Measurements from ENCODE around the gene MDH2.
"Not testable (repeated sequence)": the region's sequence is repeated elsewhere in the genome, so short reads cannot be mapped to it uniquely, and the experiment has no call there.

Gene MDH2

GRCh38 chr7:76011442-76011861 is 36.5 kb upstream of the MDH2 start:
- TF ChIP-seq TOX (CRISPR knock-in tag; IDR thresholded peaks at IDR 0.05; ENCODE audit: borderline replicate concordance) (no peak), PATZ1 (CRISPR knock-in tag; IDR thresholded peaks at IDR 0.05; ENCODE audit: borderline replicate concordance) (no peak), TSHZ2 (CRISPR knock-in tag; IDR thresholded peaks at IDR 0.05) (no peak)
- no peak for ATAC-seq

- ATAC-seq: no peak
- TF ChIP-seq CSDC2 (CRISPR knock-in tag; IDR thresholded peaks at IDR 0.05): no peak
- peak; percentile 55; the same call in 1 of the 2 replicates for TF ChIP-seq BACH2 (CRISPR knock-in tag; IDR thresholded peaks at IDR 0.05; ENCODE audit: borderline replicate concordance)
- no peak for TF ChIP-seq TOX (CRISPR knock-in tag; IDR thresholded peaks at IDR 0.05; ENCODE audit: borderline replicate concordance)
- no peak for TF ChIP-seq ESRRG (CRISPR knock-in tag; IDR thresholded peaks at IDR 0.05)
Measured at GRCh38 chr7:76016191-76016947, 31.5 kb upstream of the MDH2 start.

- ATAC-seq: not testable (repeated sequence)
Measured at GRCh38 chr7:76018520-76018919, 29.4 kb upstream of the MDH2 start.

GRCh38 chr7:76020031-76020714 is 27.7 kb upstream of the MDH2 start:
- peak; percentile 93 for ATAC-seq
- TF ChIP-seq TSHZ2 (CRISPR knock-in tag; IDR thresholded peaks at IDR 0.05): no peak
- TF ChIP-seq PATZ1 (CRISPR knock-in tag; IDR thresholded peaks at IDR 0.05; ENCODE audit: borderline replicate concordance): no peak
- TF ChIP-seq CREB5 (CRISPR knock-in tag; IDR thresholded peaks at IDR 0.05; ENCODE audit: low read depth): no peak
- no peak for TF ChIP-seq PPARA (CRISPR knock-in tag; IDR thresholded peaks at IDR 0.05; ENCODE audit: borderline replicate concordance)
- no peak for TF ChIP-seq ZFP30 (CRISPR knock-in tag; IDR thresholded peaks at IDR 0.05)
- no peak for TF ChIP-seq CSDC2 (CRISPR knock-in tag; IDR thresholded peaks at IDR 0.05)
- TF ChIP-seq ESRRG (CRISPR knock-in tag; IDR thresholded peaks at IDR 0.05): no peak
- no peak for TF ChIP-seq RARB (CRISPR knock-in tag; IDR thresholded peaks at IDR 0.05)
- TF ChIP-seq ZNF70 (CRISPR knock-in tag; IDR thresholded peaks at IDR 0.05): no peak
- no peak for TF ChIP-seq POU6F1 (CRISPR knock-in tag; IDR thresholded peaks at IDR 0.05; ENCODE audit: borderline replicate concordance, low read depth)
- no peak for TF ChIP-seq SNAI2 (CRISPR knock-in tag; IDR thresholded peaks at IDR 0.05)
- TF ChIP-seq ZNF565 (CRISPR knock-in tag; conservative IDR thresholded peaks at IDR 0.05; ENCODE audit: low read depth): no peak
- TF ChIP-seq ZNF8 (CRISPR knock-in tag; IDR thresholded peaks at IDR 0.05): no peak
- no peak for TF ChIP-seq OSR1 (CRISPR knock-in tag; IDR thresholded peaks at IDR 0.05)
- no peak for TF ChIP-seq BACH2 (CRISPR knock-in tag; IDR thresholded peaks at IDR 0.05; ENCODE audit: borderline replicate concordance)
- TF ChIP-seq TOX (CRISPR knock-in tag; IDR thresholded peaks at IDR 0.05; ENCODE audit: borderline replicate concordance): no peak
- TF ChIP-seq ZC3H10 (CRISPR knock-in tag; IDR thresholded peaks at IDR 0.05): no peak
- no peak for TF ChIP-seq GLIS3 (CRISPR knock-in tag; IDR thresholded peaks at IDR 0.05)
- TF ChIP-seq CSRNP3 (CRISPR knock-in tag; IDR thresholded peaks at IDR 0.05): no peak

Data from SK-N-SH treated with all-trans-retinoic acid at 6 μM for 48 hours (cell line).